ENCODE data around the gene MYO3B. TPM values are rescaled to one million over a fixed set of nuclear protein-coding genes. Genes with fewer than 3 reads are reported as not detected.

MYO3B gene
- total RNA-seq, 1 experiment from 2014 or later = 0.10 TPM

DNA sequence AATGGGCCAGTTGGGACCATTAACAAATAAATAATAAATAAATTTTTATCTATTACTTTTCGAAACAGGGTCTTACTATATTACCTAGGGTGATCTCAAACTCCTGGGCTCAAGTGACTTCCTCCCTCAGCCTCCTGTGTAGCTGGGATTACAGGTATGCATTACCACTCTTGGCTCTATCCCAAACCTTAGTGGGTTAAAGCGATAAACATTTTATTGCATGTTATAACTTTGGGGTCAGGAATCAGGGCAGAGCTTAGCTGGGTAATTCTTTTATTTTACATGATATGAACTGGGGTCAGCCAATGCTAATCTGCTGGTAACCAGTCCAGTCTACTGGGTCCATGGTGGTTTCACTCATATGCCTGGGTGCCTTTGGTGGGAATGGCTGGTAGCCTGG, 127.8 kb downstream of the MYO3B start:
- DNase-seq (ENCODE audit: low spot score) = no peak

DNA sequence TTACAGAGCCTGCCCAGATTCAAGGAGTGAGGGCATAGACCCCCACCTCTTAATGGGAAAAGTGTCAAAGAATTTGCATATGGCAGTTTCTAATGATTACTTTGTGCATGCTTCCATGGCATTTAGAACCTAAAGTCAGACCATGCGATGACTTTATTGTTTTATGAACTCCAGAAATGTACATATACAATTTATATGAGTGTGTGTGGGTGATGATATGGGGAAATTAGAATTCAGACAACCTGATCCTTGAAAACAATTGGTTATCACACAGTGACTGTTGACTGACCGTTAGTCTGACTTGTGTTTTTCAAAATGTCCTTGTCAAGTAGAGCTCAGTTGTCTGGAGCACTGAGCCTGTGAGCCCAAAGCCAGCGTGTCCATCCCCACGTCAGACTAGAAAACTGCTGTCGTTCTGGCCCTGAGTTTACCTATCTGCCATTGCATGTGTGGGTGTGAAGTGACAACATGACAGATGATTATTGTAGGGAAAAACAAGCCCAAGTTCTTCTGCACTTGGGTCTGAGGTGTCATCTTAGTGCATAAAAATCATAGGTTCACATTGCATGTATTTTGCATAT, 128.4 kb downstream of the MYO3B start:
- DNase-seq (ENCODE audit: low spot score) = no peak

DNA sequence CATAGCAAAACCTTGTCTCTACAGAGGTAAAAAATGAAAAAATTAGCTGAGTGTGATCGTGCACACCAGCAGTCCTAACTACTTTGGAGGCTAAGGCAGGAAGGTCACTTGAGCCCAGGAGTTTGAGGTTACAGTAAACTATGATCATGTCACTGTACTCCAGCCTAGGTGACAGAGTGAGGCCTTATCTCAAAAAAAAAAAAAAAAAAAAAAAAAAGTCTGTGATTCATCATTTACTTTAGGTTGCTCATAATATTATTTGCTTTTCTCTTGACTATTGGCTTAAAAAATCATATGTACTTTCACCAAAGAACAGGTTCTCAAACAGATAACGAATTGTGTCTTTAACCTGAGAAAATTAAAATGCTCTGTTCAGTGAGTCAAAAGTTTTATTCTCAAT, 129.1 kb downstream of the MYO3B start:
- no peak for DNase-seq (ENCODE audit: low spot score)

DNA sequence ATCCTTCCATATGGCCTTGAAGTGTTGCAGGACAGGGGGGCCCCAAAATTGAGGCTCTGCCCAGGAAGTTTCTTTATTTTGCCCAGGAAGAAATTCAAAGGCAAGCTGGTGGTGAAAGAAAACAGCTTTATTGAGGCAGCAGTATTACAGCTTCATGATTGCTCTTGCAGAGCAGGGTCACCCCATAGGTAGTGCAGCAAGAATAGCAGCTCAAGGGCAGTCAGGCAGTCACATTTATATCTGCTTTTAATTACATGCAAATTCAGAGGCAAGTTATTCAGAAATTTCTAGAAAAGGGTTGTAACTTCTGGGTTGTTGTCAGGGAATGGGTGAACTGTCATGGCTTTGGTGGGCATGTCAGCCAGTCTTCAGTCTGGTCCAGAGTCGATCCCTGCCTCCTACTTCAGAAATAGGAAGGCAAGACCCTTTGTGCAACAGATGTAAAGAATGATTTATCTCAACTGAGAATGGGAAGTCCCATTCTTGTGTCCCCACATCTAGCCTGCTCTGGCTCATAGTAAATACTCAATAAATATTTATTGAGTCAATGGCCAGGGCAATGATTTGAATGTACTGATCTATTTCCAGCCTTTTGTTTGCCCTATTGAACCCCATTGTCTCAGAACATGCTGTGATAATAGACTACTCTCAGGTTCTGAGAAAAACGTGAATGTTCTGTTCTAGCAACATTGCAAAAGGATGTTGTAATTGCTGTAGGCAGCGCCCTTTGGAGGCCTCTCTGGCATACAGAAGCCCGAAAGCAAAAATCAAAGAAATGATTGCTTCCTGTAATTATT, 129.8 kb downstream of the MYO3B start:
- no peak for DNase-seq (ENCODE audit: low spot score)

DNA sequence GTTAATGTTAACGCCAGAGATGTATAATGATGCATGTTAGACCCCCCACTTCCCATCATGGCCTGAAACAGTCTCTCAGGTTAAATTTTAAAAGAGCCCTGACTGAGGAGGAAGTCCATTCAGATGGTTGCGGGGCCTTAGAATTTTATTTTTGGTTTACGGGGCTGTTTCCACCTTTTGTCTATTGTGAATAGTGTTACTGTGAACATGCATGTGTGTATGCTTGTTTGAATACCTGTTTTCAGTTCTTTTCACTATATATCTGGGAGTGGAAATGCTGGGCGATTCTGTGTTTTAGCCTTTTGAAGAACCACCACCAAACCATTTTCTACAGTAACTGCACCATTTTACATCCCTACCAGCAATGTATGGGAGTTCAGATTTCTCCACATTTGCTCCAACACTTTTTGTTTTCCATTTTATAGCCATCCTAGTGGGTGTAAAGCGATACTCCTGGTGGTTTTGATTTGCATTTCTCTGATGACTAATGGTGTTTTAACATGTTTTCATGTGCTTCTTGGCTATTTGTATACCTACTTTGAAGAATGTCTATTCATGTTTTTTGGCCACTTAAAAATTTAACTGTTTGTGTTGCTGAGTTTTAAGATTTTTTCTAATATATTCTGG, 133.0 kb downstream of the MYO3B start:
- DNase-seq (ENCODE audit: low spot score) = peak; percentile 65

DNA sequence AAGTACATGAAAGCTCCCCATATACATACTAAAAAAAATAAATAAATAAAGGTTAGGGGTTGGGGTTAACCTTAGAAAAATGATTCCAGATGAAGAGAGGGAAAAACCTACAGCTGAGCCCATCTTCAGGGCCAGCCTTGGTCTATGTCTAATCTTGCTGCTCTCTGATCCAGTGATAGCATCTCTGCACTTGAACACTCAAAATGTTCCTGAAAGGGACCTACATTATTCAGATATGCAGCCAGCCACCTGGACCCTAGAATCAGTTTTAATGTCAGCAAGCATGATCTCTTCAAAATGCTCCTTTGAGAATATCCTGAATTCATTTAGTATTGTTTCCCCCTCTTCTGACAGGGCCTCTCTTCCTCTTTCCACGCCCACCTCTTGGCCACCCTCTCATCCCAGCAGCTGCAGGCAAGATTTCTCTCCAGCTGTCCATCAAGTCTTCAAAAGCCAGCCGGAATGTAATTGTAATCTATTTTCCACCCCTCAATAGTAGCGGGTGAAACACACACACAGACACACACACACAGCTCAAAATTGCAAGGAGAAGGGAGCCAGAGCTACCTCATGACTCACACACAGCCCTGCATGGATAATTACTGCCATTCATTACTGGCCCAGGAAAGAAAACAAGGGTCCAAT, 135.5 kb downstream of the MYO3B start:
- DNase-seq (ENCODE audit: low spot score) = peak; percentile 26

DNA sequence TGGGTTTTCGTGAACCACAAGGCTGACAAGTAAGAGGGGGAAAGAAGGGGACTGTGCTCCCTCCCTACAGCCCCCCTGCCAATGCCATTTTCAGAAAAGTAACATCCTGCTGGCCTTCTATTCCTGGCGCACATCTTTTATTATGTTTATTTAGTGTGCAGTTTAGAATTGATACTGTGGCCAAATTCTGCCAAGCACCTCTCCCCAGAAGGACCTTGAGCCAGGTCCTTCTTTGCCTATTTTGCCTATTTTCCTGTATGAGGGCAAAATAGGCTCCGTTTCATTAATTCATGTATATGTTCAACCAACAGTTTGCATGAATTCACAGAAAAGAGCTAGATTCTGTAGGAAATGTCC, 136.0 kb downstream of the MYO3B start:
- no peak for DNase-seq (ENCODE audit: low spot score)

DNA sequence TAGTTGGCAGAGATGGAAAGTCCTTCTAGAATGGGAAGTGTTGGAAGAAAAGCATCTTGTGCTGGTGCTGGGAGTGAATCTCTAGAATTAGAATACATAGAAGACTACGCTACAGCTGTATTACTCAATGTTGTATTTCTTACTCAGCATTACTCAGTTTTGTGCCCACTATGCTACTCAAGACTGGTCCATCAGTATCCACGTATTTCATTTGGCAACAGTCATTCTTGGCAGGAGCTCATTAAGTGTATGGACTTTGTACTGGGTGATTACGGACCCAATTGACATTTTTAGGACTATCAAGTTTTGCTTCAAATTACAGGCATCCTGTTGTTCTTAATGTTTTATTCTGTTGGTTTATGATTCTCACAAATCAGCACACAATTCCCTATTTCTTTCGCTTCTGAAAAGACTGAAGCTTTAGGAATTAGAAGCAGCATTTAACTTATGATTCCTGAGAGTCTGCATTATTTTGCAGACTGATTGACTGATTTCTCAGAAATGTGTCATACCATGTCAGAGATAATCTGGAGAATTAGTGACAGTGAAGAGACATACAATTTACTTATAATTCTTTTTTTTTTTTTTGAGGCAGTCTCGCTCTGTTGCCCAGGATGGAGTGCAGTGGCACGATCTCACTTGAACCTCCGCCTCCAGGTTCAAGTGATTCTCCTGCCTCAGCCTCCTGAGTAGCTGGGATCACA, 136.9 kb downstream of the MYO3B start:
- DNase-seq (ENCODE audit: low spot score) = no peak

DNA sequence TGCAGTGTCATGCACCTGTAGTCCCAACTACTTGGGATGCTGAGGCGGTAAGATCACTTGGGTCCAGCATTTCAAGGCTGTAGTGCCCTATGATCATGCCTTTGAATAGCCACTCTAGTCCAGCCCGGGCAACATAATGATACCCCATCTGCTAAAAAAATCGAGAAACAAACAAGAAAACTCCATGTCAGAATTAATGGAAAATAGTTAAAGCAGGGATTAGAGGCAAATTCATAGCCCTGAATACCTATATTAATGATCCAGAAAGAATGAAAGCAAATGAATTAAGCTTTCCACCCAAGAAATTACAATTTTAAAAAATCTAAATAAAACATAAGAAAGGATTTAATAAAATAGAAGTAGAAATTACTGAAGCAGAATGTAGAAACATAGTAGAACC, 143.0 kb downstream of the MYO3B start:
- DNase-seq (ENCODE audit: low spot score) = no peak

DNA sequence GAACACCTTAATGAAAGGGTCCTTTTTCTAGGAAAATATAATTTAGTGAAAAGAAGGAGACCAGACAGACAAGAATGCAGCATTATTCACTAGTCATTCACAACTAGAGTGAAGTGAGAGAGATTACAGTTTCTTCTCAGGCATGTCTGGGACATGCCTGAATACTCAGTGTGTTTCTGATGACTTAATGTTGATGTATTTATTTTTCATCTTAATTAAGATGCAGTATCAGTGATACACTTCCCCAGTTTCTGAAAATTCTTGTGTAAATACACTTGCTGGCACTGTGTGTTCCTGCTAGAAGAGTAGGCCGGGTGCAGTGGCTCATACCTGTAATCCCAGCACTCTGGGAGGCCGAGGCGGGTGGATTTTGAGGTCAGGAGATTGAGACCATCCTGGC, 143.6 kb downstream of the MYO3B start:
- DNase-seq (ENCODE audit: low spot score) = no peak

DNA sequence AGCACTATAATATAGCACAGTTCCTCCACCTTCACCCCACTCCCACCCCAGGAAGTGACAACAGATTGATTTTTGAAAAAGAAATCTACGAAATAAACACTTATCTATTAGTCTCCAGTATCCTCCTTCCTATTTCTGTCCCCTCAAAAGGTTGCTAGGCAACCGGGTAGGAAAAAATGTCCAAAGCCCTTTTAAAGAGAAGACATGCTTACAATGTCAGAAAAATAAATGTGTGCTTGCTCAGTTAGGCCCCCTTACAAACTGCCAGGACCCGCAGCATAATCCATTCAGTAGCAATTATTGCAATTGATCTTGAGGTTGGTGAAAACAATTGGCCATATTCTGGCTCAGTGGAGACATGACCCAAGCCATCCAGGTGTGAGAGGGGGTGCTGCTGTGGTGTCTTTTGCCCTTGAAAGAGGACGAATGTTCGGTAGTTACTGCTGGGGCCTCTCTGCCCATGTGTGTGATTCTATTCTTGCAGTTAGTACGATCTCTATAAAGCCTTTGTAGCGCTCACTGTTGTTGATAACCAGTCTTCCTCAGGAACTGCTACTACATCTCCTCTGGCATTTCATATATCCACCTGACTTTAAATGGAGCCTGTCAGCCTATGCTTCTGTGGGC, 144.3 kb downstream of the MYO3B start:
- DNase-seq (ENCODE audit: low spot score) = no peak

DNA sequence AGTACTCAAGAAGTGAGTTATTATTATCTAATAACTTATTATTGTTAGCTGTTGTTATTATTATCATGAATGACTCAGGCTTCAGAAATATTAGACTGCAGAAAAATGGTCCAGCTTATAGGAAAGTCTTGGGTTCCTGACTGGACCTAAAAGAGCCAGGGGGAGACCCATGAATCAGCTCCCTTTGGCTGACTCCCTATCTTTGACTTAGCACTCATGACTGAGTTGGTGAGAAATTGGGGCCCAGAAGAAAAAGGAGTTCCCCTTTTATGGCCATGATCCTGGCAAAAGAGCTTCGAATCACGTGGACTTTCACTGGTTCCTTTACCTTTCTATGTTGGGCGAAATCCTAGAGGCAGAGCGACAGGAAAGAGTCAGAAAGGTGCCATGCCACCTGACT, 145.8 kb downstream of the MYO3B start:
- no peak for DNase-seq (ENCODE audit: low spot score)

DNA sequence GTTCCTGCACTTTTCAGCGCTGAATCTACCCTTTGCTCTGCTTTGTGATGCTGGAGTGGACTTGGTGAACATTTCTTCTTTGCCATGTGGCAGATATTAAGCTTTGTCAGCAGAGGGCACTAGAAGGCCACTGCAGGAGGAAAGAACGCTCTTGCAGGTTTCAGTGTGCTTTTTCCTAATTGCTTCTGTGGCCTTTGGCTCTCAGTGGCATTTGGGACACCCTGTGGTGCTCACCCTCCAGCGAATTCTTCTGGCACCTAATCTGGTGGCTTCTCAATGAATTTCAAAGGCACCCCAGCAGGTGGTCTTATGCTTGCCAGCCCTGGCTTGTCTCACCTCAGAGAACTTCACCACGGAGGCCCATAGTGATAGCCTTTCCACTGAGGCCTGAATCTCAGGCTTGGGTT, 146.7 kb downstream of the MYO3B start:
- peak; percentile 52 for DNase-seq (ENCODE audit: low spot score)

DNA sequence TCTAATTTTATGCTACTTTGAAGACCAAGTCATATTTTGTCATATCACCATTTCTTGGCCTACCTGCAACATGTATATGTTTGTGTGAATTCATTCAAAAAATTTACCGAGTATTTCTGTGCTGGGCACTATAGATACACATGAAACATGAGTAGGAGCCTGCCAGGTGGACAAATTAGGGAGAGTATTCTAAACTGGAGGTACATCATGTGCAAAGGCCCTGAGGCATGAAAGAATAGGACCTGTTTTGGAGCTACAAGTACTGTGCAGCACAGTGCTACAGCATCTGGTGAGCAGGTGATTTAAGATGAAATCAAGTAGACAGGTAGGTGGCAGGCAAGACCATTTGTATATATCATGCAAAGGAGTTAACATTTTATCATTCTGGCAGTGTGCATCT, 152.9 kb downstream of the MYO3B start:
- DNase-seq (ENCODE audit: low spot score) = no peak

DNA sequence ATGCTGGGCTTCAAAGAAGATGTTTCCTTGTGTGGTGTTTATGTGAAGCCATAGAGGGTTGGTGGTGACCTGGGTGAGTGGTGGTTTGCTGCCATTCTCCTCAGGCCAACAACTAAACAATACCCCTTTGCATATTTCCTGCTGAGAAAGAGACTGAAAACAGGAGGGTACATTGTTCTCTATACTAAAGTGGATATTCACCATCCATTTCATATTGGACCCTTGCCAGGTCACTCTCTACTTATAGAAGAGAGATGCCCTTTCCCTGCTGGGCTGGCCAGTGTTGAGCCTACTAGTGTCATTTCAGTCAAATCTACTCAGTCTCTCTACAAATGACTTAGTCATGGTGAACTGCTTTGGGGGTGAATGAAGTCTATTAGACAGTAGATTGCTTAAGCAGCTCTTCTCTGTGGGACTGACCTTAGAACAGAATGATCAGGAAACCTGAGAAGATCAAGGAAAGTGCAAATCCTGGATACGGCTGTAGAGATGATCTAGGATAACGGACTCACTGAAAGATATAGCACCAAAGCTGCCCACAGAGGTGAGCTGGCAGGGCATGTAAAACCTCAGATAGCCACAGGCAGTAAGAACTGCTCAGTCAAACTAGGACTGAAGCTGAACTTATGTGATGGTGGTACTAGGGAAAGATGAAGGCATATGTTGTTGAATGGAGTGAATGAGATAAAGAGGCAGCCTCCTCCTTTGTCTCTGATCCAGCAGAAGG, 154.9 kb downstream of the MYO3B start:
- DNase-seq (ENCODE audit: low spot score) = no peak

DNA sequence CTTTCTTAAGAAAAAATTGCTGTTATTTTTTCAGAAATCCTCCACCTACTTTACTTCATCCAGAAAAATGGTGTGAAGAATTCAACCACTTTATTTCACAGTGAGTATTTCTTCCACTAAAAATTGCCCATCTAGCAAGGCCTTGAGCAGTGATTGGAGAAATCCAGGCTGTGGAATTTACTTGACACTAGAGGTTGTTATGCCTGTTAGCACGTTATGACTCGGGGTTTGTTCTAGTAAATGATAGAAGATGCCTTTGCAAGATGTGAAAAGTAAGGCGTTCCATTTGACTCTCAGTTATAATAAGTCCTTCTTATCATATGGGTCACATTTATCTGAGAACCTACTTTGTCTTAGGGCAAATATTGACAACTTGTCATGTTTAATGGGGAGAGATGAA, 157.4 kb downstream of the MYO3B start:
- no peak for DNase-seq (ENCODE audit: low spot score)

DNA sequence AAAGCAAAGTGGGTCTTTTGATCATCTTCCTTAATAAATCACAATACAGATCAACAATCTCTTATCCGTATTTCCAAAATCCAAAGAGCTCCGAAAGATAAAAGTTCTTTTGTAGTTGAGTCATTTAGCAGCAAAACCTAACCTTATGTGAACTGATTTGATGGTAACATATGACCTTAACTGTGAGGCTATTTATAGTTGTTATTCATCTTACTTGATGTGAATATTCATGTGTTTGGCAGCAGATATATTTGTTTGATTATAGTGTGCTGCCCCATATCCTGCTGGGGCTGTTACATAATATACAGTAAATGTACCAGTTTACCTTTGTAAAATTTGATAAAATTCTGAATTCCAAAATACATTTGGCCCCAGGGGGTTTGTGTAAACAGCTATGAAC, 158.5 kb downstream of the MYO3B start:
- DNase-seq (ENCODE audit: low spot score) = no peak

DNA sequence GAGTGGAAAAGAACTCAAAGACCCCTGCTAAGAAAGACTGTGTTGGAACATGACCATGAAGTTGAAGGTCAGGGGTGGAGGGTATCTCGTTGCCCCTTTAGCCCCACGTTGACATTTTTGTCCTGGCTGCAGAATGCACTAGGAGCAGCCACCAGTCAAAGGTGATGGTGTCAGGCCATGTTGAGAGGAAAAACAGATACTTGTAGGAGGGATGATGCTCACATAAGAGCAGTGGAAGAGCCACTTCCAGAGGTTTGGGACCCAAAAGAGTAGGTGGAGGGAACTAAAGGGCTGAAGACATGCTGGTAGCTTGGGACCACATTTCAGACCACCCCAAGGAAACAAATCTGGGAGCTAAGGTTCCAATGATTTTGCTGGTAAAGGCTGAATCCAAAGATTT, 159.0 kb downstream of the MYO3B start:
- no peak for DNase-seq (ENCODE audit: low spot score)

DNA sequence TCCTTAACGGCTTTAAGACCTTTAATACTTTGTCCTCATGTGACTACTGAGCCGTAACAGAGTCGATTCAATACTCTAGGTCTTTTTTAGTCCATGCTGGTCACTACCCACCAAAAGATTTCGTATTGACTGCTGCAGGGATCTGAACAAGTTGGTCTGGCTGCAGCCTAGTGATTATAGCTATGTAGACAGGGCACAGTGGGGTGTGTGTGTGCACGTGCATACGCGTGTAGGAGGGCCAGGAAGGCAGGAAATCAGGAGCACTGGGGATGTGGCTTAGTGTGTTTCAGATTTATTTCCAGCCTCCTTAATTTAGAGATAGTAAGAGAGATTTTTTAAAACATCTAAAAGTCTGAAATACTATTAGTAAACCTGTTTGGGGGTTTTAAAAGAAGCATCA, 161.4 kb downstream of the MYO3B start:
- DNase-seq (ENCODE audit: low spot score) = no peak

DNA sequence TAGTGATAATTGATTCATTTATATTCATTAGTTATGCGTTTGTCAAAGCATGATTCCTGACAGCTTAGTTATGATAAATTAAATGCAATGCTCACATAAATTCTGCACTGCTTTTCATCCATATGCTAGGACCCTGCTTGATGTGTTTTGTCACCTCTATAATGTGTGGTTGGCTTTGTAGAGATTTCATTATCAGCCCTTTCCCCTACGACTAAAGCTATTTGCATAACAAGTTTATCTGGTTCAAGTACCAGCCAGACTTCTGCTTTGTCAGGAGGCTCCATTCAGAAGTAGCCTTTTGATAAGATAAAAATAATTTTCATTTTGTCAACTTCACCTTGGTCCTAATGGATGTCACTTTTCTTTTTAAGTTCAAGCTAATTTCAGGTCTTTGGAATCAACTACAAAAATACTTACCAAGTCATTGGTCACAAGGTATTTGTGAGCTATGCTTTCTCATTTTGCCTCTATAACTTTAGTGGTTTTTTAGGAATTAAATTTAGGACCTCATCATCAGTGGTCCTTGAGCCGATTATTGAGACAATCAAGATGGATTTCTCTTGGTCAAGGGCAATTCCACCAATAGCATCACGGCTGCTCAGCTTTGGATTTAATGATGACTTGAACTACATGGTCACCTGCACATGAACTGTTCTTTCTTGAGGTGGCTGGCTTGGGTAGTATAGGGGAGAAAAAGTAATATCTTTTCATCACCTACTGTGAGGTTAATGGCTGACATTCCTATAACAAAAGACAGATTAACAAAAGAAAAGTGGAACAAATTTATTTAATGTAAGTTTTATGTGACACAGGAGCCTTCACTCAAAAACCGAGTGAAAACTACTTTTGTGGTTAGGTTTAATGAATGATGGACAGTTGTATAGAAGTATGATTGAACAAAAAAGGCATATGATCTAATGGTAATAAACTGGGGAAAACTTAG, 162.1 kb downstream of the MYO3B start:
- no peak for DNase-seq (ENCODE audit: low spot score)

Data from H4 (cell line).